A549 (cell line): Measurements from ENCODE around the gene WIZ.

ENCODE experiments used
- ESRRA ChIP-seq: fragments of 150-350 bp; IDR thresholded peaks from 2 replicates; pipeline ENCODE4 v1.6.1; 2014; ENCODE audit warnings: mild to moderate bottlenecking, low read length, borderline replicate concordance
- HOXB13 ChIP-seq: fragments of 250-450 bp; sonication (Bioruptor Pico); IDR thresholded peaks from 2 replicates; pipeline ENCODE4 v1.5.0; 2020; ENCODE audit warnings: low read depth, mild to moderate bottlenecking, moderate library complexity
- KDM1A ChIP-seq: fragments of 200-600 bp; sonication (generic); IDR thresholded peaks from 2 replicates; pipeline ENCODE4 v1.6.1; 2016; ENCODE audit warnings: low read depth, mild to moderate bottlenecking
- MYC ChIP-seq: IDR thresholded peaks from 2 replicates; pipeline ENCODE4 v1.6.1; 2012; ENCODE audit warnings: mild to moderate bottlenecking, inconsistent platforms, low read length, improper control_type of control experiment, borderline replicate concordance
- POLR2A ChIP-seq: IDR thresholded peaks from 2 replicates; pipeline ENCODE4 v1.6.1; 2012; ENCODE audit warnings: mild to moderate bottlenecking, low read length
- TF ChIP-seq, protein P1 (sequence below): fragments of >200 bp; sonication (Bioruptor Twin); formaldehyde crosslinking; IDR thresholded peaks from 3 replicates; pipeline ENCODE4 v1.5.1; 2016
- TF ChIP-seq, protein P2 (sequence below): fragments of >200 bp; sonication (Bioruptor Twin); formaldehyde crosslinking; IDR thresholded peaks from 3 replicates; pipeline ENCODE4 v1.6.1; 2016
- TF ChIP-seq, protein P3 (sequence below): fragments of 450-650 bp; IDR thresholded peaks from 2 replicates; pipeline ENCODE4 v1.6.1; 2014; ENCODE audit warnings: antibody characterized with exemption
- TF ChIP-seq, protein P4 (sequence below): fragments of >200 bp; sonication (Bioruptor Twin); formaldehyde crosslinking; IDR thresholded peaks from 2 replicates; pipeline ENCODE4 v1.6.1; 2016

DNA sequence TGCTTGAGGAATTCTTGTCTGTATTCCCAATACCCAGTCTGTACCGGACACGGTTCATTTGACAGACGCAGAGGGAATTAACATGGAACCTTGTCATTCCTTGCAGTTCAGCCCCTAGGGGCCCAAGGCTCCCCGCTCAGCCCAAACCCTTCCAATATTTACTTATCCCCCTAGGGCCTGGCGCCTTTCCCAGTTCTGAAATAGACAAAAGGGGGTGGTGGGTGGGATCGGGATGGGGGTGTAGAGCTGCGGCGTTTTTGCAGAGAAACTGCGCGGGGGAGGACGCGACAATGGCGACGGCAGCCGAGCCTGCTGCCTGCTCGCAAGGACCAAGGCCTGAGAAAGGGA is 31.6 kb downstream of the WIZ start:
- TF ChIP-seq, protein P1, sequence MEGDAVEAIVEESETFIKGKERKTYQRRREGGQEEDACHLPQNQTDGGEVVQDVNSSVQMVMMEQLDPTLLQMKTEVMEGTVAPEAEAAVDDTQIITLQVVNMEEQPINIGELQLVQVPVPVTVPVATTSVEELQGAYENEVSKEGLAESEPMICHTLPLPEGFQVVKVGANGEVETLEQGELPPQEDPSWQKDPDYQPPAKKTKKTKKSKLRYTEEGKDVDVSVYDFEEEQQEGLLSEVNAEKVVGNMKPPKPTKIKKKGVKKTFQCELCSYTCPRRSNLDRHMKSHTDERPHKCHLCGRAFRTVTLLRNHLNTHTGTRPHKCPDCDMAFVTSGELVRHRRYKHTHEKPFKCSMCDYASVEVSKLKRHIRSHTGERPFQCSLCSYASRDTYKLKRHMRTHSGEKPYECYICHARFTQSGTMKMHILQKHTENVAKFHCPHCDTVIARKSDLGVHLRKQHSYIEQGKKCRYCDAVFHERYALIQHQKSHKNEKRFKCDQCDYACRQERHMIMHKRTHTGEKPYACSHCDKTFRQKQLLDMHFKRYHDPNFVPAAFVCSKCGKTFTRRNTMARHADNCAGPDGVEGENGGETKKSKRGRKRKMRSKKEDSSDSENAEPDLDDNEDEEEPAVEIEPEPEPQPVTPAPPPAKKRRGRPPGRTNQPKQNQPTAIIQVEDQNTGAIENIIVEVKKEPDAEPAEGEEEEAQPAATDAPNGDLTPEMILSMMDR = no peak
- TF ChIP-seq KDM1A = no peak
- TF ChIP-seq POLR2A = no peak
- no peak for TF ChIP-seq MYC
- TF ChIP-seq, protein P2, sequence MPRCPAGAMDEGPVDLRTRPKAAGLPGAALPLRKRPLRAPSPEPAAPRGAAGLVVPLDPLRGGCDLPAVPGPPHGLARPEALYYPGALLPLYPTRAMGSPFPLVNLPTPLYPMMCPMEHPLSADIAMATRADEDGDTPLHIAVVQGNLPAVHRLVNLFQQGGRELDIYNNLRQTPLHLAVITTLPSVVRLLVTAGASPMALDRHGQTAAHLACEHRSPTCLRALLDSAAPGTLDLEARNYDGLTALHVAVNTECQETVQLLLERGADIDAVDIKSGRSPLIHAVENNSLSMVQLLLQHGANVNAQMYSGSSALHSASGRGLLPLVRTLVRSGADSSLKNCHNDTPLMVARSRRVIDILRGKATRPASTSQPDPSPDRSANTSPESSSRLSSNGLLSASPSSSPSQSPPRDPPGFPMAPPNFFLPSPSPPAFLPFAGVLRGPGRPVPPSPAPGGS = no peak
- TF ChIP-seq ESRRA = no peak
- TF ChIP-seq HOXB13 (CRISPR knock-in tag) = no peak
- TF ChIP-seq, protein P3, sequence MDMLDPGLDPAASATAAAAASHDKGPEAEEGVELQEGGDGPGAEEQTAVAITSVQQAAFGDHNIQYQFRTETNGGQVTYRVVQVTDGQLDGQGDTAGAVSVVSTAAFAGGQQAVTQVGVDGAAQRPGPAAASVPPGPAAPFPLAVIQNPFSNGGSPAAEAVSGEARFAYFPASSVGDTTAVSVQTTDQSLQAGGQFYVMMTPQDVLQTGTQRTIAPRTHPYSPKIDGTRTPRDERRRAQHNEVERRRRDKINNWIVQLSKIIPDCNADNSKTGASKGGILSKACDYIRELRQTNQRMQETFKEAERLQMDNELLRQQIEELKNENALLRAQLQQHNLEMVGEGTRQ = no peak
- TF ChIP-seq, protein P4, sequence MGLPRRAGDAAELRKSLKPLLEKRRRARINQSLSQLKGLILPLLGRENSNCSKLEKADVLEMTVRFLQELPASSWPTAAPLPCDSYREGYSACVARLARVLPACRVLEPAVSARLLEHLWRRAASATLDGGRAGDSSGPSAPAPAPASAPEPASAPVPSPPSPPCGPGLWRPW = no peak
